GM06990 (cell line): ENCODE measurements around the gene MTCH1.
A peak's percentile ranks its signal among the peaks of the same experiment; 100 is the strongest.

ENCODE experiments used
- DNase-seq: peaks from one replicate; pipeline ENCODE4 v3.0.0-alpha.2; 2011; ENCODE audit not compliant: insufficient read length; ENCODE audit errors: extremely low read depth
- H3K27me3 ChIP-seq: replicated peaks from 2 replicates; pipeline ENCODE4 v1.6.0; 2011; ENCODE audit warnings: low read length; ENCODE audit not compliant: control insufficient read depth, insufficient read depth
- H3K36me3 ChIP-seq: 2 replicates; pipeline ENCODE4 v1.5.1; 2011; ENCODE audit warnings: low read length; ENCODE audit not compliant: control insufficient read depth, insufficient read depth
- H3K4me3 ChIP-seq: replicated peaks from 2 replicates; pipeline ENCODE4 v1.5.1; 2011; ENCODE audit warnings: low read depth, mild to moderate bottlenecking, control low read depth, low read length
- CTCF ChIP-seq: IDR thresholded peaks from 2 replicates; pipeline ENCODE4 v1.5.1; 2011; ENCODE audit warnings: low read length, control low read depth, mild to moderate bottlenecking, inconsistent platforms; ENCODE audit not compliant: insufficient read depth, poor library complexity, severe bottlenecking

The MTCH1 gene

GRCh38 chr6:36985417-36985807 lies 584 bp downstream of the MTCH1 start:
- Histone ChIP-seq H3K4me3 (peak overlapping the region; percentile 100), H3K27me3 (no peaks in the 10 kb centered on the region), H3K36me3 (peaks cover 6% of the 10 kb centered on the region)
- DNase-seq = no peak
- TF ChIP-seq CTCF = no peak

DNA sequence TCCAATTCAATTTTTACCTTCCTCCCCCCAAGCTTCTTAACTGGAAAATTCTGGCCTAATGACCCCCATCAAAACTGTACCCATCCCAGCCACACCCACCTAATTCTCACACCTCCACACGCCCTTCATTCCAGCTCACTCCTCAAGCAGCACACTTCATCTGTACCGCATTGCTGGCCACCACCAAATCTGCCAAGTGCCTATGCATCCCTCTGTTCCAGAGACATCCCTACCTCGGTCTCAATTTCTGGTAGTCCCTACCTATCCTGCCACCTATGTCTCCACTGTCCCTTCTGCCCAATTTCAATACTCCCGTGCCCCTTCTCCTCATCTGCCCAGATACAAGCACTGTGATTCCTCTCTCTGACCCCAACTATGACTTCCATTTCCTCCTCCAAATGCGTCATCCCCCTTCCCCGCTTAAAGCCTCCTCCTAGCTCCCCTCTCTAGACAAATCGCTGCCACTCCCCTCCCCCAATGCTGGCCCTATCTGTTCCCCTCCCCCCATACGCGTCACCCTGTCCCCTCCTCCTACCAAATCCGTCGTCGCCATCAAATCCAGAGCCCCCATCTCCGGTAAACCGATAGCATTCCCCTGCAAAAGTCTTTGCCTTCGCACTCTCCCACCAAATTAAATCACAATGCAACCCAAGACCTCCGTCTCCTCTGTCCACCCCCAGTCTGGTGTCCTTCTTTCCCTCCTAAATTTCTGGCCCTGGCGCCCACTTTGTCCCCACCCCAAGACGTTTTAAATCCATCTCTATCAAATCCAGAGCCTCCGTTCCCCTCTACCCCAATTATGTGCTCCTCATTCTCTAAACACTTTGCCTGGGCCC lies 1.2 kb downstream of the MTCH1 start:
- peaks cover 8% of the 10 kb centered on the region for H3K36me3 ChIP-seq
- DNase-seq = no peak
- TF ChIP-seq CTCF = no peak
- H3K4me3 ChIP-seq = peak overlapping the region; percentile 100
- no peaks in the 10 kb centered on the region for H3K27me3 ChIP-seq

- TF ChIP-seq CTCF = no peak
- Histone ChIP-seq H3K36me3 (peaks cover 11% of the 10 kb centered on the region), H3K27me3 (no peaks in the 10 kb centered on the region), H3K4me3 (no peak overlapping the region)
- DNase-seq = no peak
Measured at GRCh38 chr6:36983538-36983937, 2.5 kb downstream of the MTCH1 start.

- Histone ChIP-seq H3K4me3 (no peak overlapping the region), H3K36me3 (peaks cover 32% of the 10 kb centered on the region), H3K27me3 (no peaks in the 10 kb centered on the region)
- no peak for TF ChIP-seq CTCF
- no peak for DNase-seq
Measured at GRCh38 chr6:36980876-36981619, 4.9 kb downstream of the MTCH1 start.

GRCh38 chr6:36980129-36980528 lies 5.9 kb downstream of the MTCH1 start:
- TF ChIP-seq CTCF = no peak

More at GRCh38 chr6:36980129-36980528, 5.9 kb downstream of the MTCH1 start:
- Histone ChIP-seq H3K4me3 (no peak overlapping the region), H3K27me3 (no peaks in the 10 kb centered on the region), H3K36me3 (peaks cover 41% of the 10 kb centered on the region)
- DNase-seq = no peak
